ENCODE measurements around the gene RPA1. TPM values are rescaled to one million over a fixed set of nuclear protein-coding genes. Genes with fewer than 3 reads are reported as not detected.

Gene RPA1
- total and polyA plus RNA-seq, 2 donors (not counting 1 experiment from before 2014, with no cell fraction given), result 22.3 to 55.4 TPM

DNA sequence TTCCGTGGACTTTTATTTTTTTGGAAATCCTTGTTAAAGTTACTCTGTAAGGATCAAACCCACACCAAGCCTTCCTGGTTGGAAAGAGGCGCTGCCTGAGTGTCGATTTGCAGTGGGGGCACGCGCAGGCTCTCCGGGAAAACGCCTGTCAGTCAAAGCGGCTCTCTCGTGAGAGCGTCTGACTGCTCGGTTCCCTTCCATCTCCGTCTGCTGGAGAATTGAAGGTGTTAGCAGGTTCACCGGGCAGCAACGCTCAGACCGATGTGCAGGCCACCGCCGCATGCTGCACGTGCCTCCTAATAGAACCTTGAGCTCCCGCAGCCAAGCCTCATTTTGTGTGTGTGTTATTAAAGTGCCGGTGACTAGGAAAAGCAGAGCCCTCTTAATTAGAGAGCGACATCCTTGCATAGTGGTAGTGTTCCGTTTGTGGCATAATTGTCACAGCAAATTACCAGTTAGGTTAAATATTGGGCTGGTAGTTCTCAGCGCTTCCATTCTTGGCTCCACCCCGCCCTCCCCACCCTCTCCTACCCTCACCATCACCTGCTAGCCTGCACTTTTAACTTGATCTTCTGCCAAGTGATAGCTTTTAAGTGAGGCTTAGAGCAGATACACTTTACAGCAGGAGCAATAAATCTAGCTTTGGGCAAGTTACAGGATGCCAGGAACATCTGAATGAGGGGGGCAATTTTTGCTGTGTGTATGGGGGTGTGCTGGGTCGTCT lies 75.5 kb downstream of the RPA1 start:
- H3K9ac ChIP-seq (ENCODE audit: insufficient read depth, low read length), result no peak overlapping the region
- H4K20me1 ChIP-seq (ENCODE audit: control insufficient read depth, extremely low read depth, insufficient read depth, low read length), result no peaks in the 10 kb centered on the region
- H3K4me2 ChIP-seq (ENCODE audit: extremely low read depth, insufficient read depth, low read length), result no peak overlapping the region
- peak in 1 of 2 donors; percentile 11 for DNase-seq (ENCODE audit: low read depth in 2 of 2)
- H3K4me3 ChIP-seq (replicated peaks in 1 of 4; ENCODE audit: control extremely low read depth in 1 of 4, insufficient read depth in 1 of 4, low read depth in 3 of 4, low read length in 4 of 4), result no peak overlapping the region
- no peaks in the 10 kb centered on the region for H3K79me2 ChIP-seq (ENCODE audit: control insufficient read depth, insufficient read depth, low read length)
- no peak overlapping the region for H2AFZ ChIP-seq (ENCODE audit: low read length)
- H3K36me3 ChIP-seq (ENCODE audit: control insufficient read depth, insufficient read depth, low read length), result no peaks in the 10 kb centered on the region
- no peak overlapping the region for H3K27ac ChIP-seq (ENCODE audit: insufficient read depth, low read length)
- TF ChIP-seq, protein P1, sequence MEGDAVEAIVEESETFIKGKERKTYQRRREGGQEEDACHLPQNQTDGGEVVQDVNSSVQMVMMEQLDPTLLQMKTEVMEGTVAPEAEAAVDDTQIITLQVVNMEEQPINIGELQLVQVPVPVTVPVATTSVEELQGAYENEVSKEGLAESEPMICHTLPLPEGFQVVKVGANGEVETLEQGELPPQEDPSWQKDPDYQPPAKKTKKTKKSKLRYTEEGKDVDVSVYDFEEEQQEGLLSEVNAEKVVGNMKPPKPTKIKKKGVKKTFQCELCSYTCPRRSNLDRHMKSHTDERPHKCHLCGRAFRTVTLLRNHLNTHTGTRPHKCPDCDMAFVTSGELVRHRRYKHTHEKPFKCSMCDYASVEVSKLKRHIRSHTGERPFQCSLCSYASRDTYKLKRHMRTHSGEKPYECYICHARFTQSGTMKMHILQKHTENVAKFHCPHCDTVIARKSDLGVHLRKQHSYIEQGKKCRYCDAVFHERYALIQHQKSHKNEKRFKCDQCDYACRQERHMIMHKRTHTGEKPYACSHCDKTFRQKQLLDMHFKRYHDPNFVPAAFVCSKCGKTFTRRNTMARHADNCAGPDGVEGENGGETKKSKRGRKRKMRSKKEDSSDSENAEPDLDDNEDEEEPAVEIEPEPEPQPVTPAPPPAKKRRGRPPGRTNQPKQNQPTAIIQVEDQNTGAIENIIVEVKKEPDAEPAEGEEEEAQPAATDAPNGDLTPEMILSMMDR (conservative IDR thresholded peaks at IDR 0.05 in 1 of 2, IDR thresholded peaks at IDR 0.05 in 1 of 2; ENCODE audit: low read depth in 1 of 2, low read length in 2 of 2), result no peak
- TF ChIP-seq EZH2 (IDR thresholded peaks at IDR 0.05; ENCODE audit: low read length, missing control alignments), result peak; percentile 40
- peaks cover 3% of the 10 kb centered on the region for H3K4me1 ChIP-seq (ENCODE audit: control insufficient read depth, extremely low read depth, insufficient read depth, low read length)
- H3K9me3 ChIP-seq (ENCODE audit: control insufficient read depth, insufficient read depth, low read depth, low read length), result no peaks in the 10 kb centered on the region
- H3K27me3 ChIP-seq (ENCODE audit: control insufficient read depth, insufficient read depth, low read length), result peaks cover 20% of the 10 kb centered on the region

DNA sequence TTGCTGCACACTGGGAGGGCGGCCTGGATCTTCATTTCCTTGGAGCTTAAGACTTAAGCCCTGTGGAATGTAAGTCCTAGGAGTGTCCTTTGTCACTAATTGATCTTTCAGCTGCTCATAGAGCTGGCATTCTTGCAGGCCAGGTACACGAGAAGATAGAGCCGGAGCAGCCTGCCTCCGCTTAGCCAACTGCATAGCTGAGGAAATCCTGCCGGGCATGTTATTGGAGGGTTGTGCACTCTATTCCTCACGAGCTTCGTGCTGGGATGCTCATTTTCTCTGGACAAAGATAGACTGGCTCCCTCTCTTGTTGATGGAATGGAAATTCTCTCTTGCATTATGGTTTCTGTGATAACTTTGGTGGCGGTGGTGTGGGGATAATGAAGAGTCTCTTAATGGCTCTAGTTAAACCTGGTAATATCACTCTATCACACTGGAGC lies 76.9 kb downstream of the RPA1 start:
- Histone ChIP-seq H3K4me3 (replicated peaks in 1 of 4; ENCODE audit: control extremely low read depth in 1 of 4, insufficient read depth in 1 of 4, low read depth in 3 of 4, low read length in 4 of 4) (no peak overlapping the region), H3K27me3 (ENCODE audit: control insufficient read depth, insufficient read depth, low read length) (peaks cover 20% of the 10 kb centered on the region), H3K79me2 (ENCODE audit: control insufficient read depth, insufficient read depth, low read length) (no peaks in the 10 kb centered on the region), H2AFZ (ENCODE audit: low read length) (no peak overlapping the region), H3K4me2 (ENCODE audit: extremely low read depth, insufficient read depth, low read length) (no peak overlapping the region), H3K9ac (ENCODE audit: insufficient read depth, low read length) (no peak overlapping the region), H3K27ac (ENCODE audit: insufficient read depth, low read length) (no peak overlapping the region), H3K4me1 (ENCODE audit: control insufficient read depth, extremely low read depth, insufficient read depth, low read length) (peaks cover 3% of the 10 kb centered on the region), H3K36me3 (ENCODE audit: control insufficient read depth, insufficient read depth, low read length) (no peaks in the 10 kb centered on the region), H3K9me3 (ENCODE audit: control insufficient read depth, insufficient read depth, low read depth, low read length) (no peaks in the 10 kb centered on the region), H4K20me1 (ENCODE audit: control insufficient read depth, extremely low read depth, insufficient read depth, low read length) (no peaks in the 10 kb centered on the region)
- TF ChIP-seq, protein P1 (conservative IDR thresholded peaks at IDR 0.05 in 1 of 2, IDR thresholded peaks at IDR 0.05 in 1 of 2; ENCODE audit: low read depth in 1 of 2, low read length in 2 of 2), result peak in 1 of 2 donors; percentile 5
- peak; percentile 23 for TF ChIP-seq EZH2 (IDR thresholded peaks at IDR 0.05; ENCODE audit: low read length, missing control alignments)
- DNase-seq (ENCODE audit: low read depth in 2 of 2), result no peak

DNA sequence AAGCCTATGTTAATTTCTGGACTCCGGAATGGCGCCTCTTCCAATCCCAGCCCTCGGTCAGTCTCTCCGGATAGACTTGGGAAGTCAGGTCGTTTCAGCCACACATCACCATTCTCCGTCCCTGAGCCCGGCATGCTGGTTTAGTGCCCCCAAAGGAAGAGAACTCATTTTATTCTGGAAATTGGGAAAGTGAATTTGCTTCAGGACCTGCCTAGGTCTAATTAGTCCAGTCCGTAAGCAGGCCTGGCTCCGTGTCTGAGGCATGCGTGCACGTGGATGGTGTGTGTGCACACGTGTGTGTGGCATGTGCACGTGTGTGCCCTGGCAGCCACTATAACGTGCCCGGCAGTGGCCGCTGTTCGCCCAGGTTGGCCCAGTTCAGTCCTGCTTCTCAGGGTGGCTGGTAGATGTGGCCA lies 77.4 kb downstream of the RPA1 start:
- no peaks in the 10 kb centered on the region for H3K9me3 ChIP-seq (ENCODE audit: control insufficient read depth, insufficient read depth, low read depth, low read length)
- H3K79me2 ChIP-seq (ENCODE audit: control insufficient read depth, insufficient read depth, low read length), result no peaks in the 10 kb centered on the region
- no peak overlapping the region for H2AFZ ChIP-seq (ENCODE audit: low read length)
- no peak overlapping the region for H3K4me3 ChIP-seq (replicated peaks in 1 of 4; ENCODE audit: control extremely low read depth in 1 of 4, insufficient read depth in 1 of 4, low read depth in 3 of 4, low read length in 4 of 4)
- no peak for DNase-seq (ENCODE audit: low read depth in 2 of 2)
- H3K36me3 ChIP-seq (ENCODE audit: control insufficient read depth, insufficient read depth, low read length), result no peaks in the 10 kb centered on the region
- no peak overlapping the region for H3K4me2 ChIP-seq (ENCODE audit: extremely low read depth, insufficient read depth, low read length)
- peaks cover 3% of the 10 kb centered on the region for H3K4me1 ChIP-seq (ENCODE audit: control insufficient read depth, extremely low read depth, insufficient read depth, low read length)
- H3K27me3 ChIP-seq (ENCODE audit: control insufficient read depth, insufficient read depth, low read length), result peaks cover 25% of the 10 kb centered on the region
- no peak overlapping the region for H3K9ac ChIP-seq (ENCODE audit: insufficient read depth, low read length)
- no peaks in the 10 kb centered on the region for H4K20me1 ChIP-seq (ENCODE audit: control insufficient read depth, extremely low read depth, insufficient read depth, low read length)
- no peak overlapping the region for H3K27ac ChIP-seq (ENCODE audit: insufficient read depth, low read length)
- TF ChIP-seq, protein P1 (conservative IDR thresholded peaks at IDR 0.05 in 1 of 2, IDR thresholded peaks at IDR 0.05 in 1 of 2; ENCODE audit: low read depth in 1 of 2, low read length in 2 of 2), result no peak
- no peak for TF ChIP-seq EZH2 (IDR thresholded peaks at IDR 0.05; ENCODE audit: low read length, missing control alignments)
